HUES64 (cell line): ENCODE data around the gene CCDC40. TPM values are rescaled to one million over a fixed set of nuclear protein-coding genes. Genes with fewer than 3 reads are reported as not detected.

Source experiments
- H3K27ac ChIP-seq: 2 replicates; pipeline ENCODE4 v1.7.0; 2013; ENCODE audit warnings: low read depth, low read length, inconsistent platforms
- H3K27me3 ChIP-seq: 2 replicates; pipeline ENCODE4 v1.6.1; 2013; ENCODE audit warnings: mild to moderate bottlenecking, low read length; ENCODE audit not compliant: insufficient read depth
- H3K36me3 ChIP-seq: 2 replicates; pipeline ENCODE4 v1.6.1; 2013; ENCODE audit warnings: mild to moderate bottlenecking, low read length; ENCODE audit not compliant: insufficient read depth
- H3K4me1 ChIP-seq: 2 replicates; pipeline ENCODE4 v1.6.1; 2013; ENCODE audit warnings: mild to moderate bottlenecking, low read length, moderate library complexity; ENCODE audit not compliant: insufficient read depth
- H3K4me3 ChIP-seq: 2 replicates; pipeline ENCODE4 v1.5.1; 2013; ENCODE audit warnings: mild to moderate bottlenecking, low read length, moderate library complexity
- H3K9ac ChIP-seq: 2 replicates; pipeline ENCODE4 v1.6.1; 2013; ENCODE audit warnings: mild to moderate bottlenecking, low read depth, low read length
- H3K9me3 ChIP-seq: 2 replicates; pipeline ENCODE4 v1.6.1; 2013; ENCODE audit warnings: low read depth, low read length; ENCODE audit not compliant: insufficient read depth
- WGBS: fragments of 150-250, 120-280 bp; methylation state at CpG from one replicate; pipeline ENCODE4 v1.1.7; 2013; ENCODE audit warnings: missing lambda C conversion rate; 5-methylcytosine and 5-hydroxymethylcytosine counted together
- polyA plus RNA-seq, 2 experiments: library from polyadenylated mRNA; stranded (reverse); fragments of 50-300 nt; gene quantifications; one replicate each; pipeline ENCODE4 v1.2.3, GENCODE V29; 2013

The CCDC40 gene, protein sequence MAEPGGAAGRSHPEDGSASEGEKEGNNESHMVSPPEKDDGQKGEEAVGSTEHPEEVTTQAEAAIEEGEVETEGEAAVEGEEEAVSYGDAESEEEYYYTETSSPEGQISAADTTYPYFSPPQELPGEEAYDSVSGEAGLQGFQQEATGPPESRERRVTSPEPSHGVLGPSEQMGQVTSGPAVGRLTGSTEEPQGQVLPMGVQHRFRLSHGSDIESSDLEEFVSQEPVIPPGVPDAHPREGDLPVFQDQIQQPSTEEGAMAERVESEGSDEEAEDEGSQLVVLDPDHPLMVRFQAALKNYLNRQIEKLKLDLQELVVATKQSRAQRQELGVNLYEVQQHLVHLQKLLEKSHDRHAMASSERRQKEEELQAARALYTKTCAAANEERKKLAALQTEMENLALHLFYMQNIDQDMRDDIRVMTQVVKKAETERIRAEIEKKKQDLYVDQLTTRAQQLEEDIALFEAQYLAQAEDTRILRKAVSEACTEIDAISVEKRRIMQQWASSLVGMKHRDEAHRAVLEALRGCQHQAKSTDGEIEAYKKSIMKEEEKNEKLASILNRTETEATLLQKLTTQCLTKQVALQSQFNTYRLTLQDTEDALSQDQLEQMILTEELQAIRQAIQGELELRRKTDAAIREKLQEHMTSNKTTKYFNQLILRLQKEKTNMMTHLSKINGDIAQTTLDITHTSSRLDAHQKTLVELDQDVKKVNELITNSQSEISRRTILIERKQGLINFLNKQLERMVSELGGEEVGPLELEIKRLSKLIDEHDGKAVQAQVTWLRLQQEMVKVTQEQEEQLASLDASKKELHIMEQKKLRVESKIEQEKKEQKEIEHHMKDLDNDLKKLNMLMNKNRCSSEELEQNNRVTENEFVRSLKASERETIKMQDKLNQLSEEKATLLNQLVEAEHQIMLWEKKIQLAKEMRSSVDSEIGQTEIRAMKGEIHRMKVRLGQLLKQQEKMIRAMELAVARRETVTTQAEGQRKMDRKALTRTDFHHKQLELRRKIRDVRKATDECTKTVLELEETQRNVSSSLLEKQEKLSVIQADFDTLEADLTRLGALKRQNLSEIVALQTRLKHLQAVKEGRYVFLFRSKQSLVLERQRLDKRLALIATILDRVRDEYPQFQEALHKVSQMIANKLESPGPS
- polyA plus RNA-seq (2013, experiment 1 of 2), result 5.9 TPM
- polyA plus RNA-seq (2013, experiment 2 of 2), result 6.0 TPM

- H3K4me1 ChIP-seq, result peaks cover 8% of the 10 kb centered on the region; the same call in 1 of the 2 replicates
- H3K36me3 ChIP-seq, result peaks cover 12% of the 10 kb centered on the region; the same call in 1 of the 2 replicates
- under 1% methylated on average over 89 of the region's 89 CpGs for WGBS
Measured at GRCh38 chr17:80035937-80036714, at the start of gene CCDC40. Gene CCDC40 (plus strand): TSS chr17:80036642. CDS start chr17:80036663, 21 bp downstream.

GRCh38 chr17:79987187-79987934 is 49.1 kb upstream of the CCDC40 start:
- Histone ChIP-seq H3K9me3 (no peaks in the 10 kb centered on the region), H3K27me3 (no peaks in the 10 kb centered on the region), H3K36me3 (no peaks in the 10 kb centered on the region), H3K9ac (no peak overlapping the region), H3K4me3 (no peak overlapping the region), H3K4me1 (peaks cover 29% of the 10 kb centered on the region), H3K27ac (no peak overlapping the region)
- WGBS, result 91% methylated on average over 18 of the region's 18 CpGs

More at GRCh38 chr17:80035937-80036714, at the start of gene CCDC40:
- Histone ChIP-seq H3K9ac (peak within 1 kb of the TSS; percentile 93), H3K4me3 (peak within 1 kb of the TSS; percentile 87), H3K9me3 (no peaks in the 10 kb centered on the region), H3K27ac (peak within 1 kb of the TSS; percentile 88), H3K27me3 (no peaks in the 10 kb centered on the region)

DNA sequence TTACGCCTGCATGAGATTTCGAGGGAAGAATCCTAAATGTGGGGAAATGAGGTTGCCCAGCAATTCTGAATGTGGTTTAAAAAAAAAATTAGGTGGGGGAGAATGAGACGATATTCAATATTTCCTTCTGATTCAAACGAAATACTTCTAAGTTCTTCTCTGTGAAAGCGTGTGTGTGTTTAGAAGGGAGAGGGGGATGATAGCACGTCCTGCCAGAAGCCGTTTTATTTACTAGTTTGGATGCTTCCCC is 48.6 kb upstream of the CCDC40 start:
- no peak overlapping the region for H3K4me3 ChIP-seq
- peaks cover 34% of the 10 kb centered on the region for H3K4me1 ChIP-seq
- H3K27me3 ChIP-seq, result no peaks in the 10 kb centered on the region
- WGBS, result 73% methylated on average over 7 of the region's 7 CpGs
- H3K9ac ChIP-seq, result no peak overlapping the region
- H3K36me3 ChIP-seq, result no peaks in the 10 kb centered on the region
- H3K9me3 ChIP-seq, result no peaks in the 10 kb centered on the region
- H3K27ac ChIP-seq, result no peak overlapping the region

- Histone ChIP-seq H3K4me1 (peaks cover 40% of the 10 kb centered on the region), H3K9me3 (no peaks in the 10 kb centered on the region), H3K27ac (no peak overlapping the region), H3K27me3 (no peaks in the 10 kb centered on the region), H3K4me3 (no peak overlapping the region), H3K36me3 (no peaks in the 10 kb centered on the region), H3K9ac (no peak overlapping the region)
- WGBS, result 83% methylated on average over 28 of the region's 28 CpGs
Measured at GRCh38 chr17:79988185-79988971, 48.1 kb upstream of the CCDC40 start.

- Histone ChIP-seq H3K9ac (no peak overlapping the region), H3K36me3 (no peaks in the 10 kb centered on the region), H3K4me3 (no peak overlapping the region), H3K27me3 (no peaks in the 10 kb centered on the region), H3K9me3 (no peaks in the 10 kb centered on the region), H3K27ac (no peak overlapping the region), H3K4me1 (peaks cover 48% of the 10 kb centered on the region)
- 92% methylated on average over 20 of the region's 20 CpGs for WGBS
Measured at GRCh38 chr17:79989106-79989835, 47.2 kb upstream of the CCDC40 start.

DNA sequence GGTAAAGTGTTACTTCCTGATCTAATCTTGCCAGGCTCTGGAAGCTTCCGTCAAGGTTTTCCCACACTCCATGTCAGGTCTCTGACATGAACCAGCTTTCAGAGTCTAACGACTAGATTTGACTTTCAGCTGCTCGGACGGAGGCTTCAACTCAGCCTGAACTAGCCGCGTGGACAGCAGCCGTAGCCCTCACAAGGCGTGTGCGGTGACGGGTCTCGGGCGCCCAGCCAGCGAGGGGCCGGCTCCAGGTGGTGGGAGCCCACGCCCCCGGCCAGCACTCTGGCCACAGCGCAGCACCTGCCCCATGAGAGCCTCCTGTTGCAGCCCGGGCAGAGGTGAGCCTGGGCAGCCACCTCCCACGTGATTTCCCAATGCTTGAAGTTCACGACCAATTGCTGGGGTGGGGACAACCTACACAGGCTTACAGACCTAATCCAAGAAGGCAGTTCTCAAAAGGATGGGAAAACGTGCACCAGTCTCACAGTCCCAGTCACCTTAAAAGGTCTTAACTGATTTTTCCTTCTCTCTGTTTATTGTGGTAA is 46.3 kb upstream of the CCDC40 start:
- WGBS, result 88% methylated on average over 21 of the region's 21 CpGs

GRCh38 chr17:79990704-79991103 is 45.7 kb upstream of the CCDC40 start:
- no peak overlapping the region for H3K9ac ChIP-seq
- peaks cover 48% of the 10 kb centered on the region for H3K4me1 ChIP-seq
- no peaks in the 10 kb centered on the region for H3K36me3 ChIP-seq
- H3K27me3 ChIP-seq, result no peaks in the 10 kb centered on the region
- H3K27ac ChIP-seq, result no peak overlapping the region
- no peak overlapping the region for H3K4me3 ChIP-seq
- WGBS, result 94% methylated on average over 17 of the region's 17 CpGs
- no peaks in the 10 kb centered on the region for H3K9me3 ChIP-seq

More for the DNA sequence above, 46.3 kb upstream of the CCDC40 start:
- Histone ChIP-seq H3K4me1 (peaks cover 48% of the 10 kb centered on the region), H3K27me3 (no peaks in the 10 kb centered on the region), H3K4me3 (no peak overlapping the region), H3K27ac (no peak overlapping the region), H3K36me3 (no peaks in the 10 kb centered on the region), H3K9ac (no peak overlapping the region), H3K9me3 (no peaks in the 10 kb centered on the region)

- no peak overlapping the region for H3K9ac ChIP-seq
- no peaks in the 10 kb centered on the region for H3K9me3 ChIP-seq
- H3K4me3 ChIP-seq, result peak overlapping the region; percentile 56
- 34% methylated on average over 21 of the region's 30 CpGs for WGBS
- no peaks in the 10 kb centered on the region for H3K27me3 ChIP-seq
- no peaks in the 10 kb centered on the region for H3K36me3 ChIP-seq
- no peak overlapping the region; the same call in 1 of the 2 replicates for H3K27ac ChIP-seq
- peaks cover 48% of the 10 kb centered on the region for H3K4me1 ChIP-seq
Measured at GRCh38 chr17:79991140-79991923, 45.1 kb upstream of the CCDC40 start.
